Activated T-cell treated with anti-CD3 and anti-CD28 coated beads, Interleukin-2, amount 50 U/mL, for 24 hours (primary cell): ENCODE data around the gene TMUB2.
A peak's percentile ranks its signal among the peaks of the same experiment; 100 is the strongest.
"Not testable (repeated sequence)": the region's sequence is repeated elsewhere in the genome, so short reads cannot be mapped to it uniquely, and the experiment has no call there.

Experiments used
- DNase-seq: peaks from one replicate; pipeline ENCODE4 v3.0.0-alpha.2; 2020
- H3K27ac Mint-ChIP-seq: 2 replicates; pipeline ENCODE4 v1.8.0; 2020; ENCODE audit warnings: mild to moderate bottlenecking, mixed read lengths
- H3K27me3 Mint-ChIP-seq: 2 replicates; pipeline ENCODE4 v1.8.0; 2020; ENCODE audit warnings: mixed read lengths
- H3K36me3 Mint-ChIP-seq: 2 replicates; pipeline ENCODE4 v1.8.0; 2020; ENCODE audit warnings: low read depth, mixed read lengths
- H3K4me1 Mint-ChIP-seq: 2 replicates; pipeline ENCODE4 v1.8.0; 2020; ENCODE audit warnings: low read depth, mixed read lengths
- H3K4me3 Mint-ChIP-seq: 2 replicates; pipeline ENCODE4 v1.8.0; 2020; ENCODE audit warnings: mild to moderate bottlenecking, moderate library complexity, mixed read lengths
- H3K9me3 Mint-ChIP-seq: 2 replicates; pipeline ENCODE4 v1.8.0; 2020; ENCODE audit warnings: mixed read lengths

Gene TMUB2

DNA sequence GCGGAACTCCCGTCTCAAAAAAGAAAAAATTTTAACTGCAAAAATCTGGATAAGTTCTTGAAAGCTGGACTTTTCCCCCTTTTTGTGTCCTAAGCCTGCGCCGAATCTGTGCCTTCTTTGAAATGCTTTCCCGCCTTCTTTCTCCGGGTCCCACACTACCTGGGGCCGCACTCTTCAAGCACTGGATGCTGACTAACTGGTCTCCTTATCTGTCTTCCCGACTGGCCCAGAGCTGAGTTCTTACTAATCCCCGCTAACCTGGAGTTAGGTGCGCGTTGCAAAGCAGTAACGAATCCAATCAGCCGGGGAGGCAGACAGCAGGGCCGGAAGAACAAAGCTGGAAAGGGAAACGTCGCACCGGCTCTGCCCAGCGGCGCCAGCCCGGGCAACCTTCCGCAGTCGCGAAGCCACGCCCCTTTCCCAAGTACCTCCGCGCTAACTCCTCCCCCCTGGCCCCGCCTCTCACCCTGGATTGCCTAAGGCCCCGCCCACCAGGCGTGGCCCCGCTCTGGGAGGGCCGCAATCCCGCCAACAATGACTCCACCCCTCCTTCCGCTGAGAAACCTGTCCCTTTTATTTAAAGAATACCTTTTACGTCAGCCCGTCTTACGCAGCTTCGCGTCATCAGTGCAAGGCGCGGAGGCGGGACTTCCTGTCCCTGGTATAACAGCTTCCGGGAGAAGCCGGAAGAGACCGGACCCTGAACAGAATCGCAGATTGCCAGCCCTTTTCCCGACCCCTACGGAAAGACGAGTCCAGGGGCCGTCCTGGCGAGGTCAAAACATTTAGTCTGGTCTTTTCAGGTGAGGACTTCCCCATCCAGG, at the start of gene TMUB2:
TSS of gene TMUB2 (plus strand) at position 666 of the 824 bp plus-strand sequence. CDS start 737 bp downstream, outside the sequence.
- Mint-ChIP-seq H3K4me3 (peak within 1 kb of the TSS; percentile 92), H3K36me3 (peaks cover 77% of the 10 kb centered on the region), H3K27me3 (no peaks in the 10 kb centered on the region), H3K27ac (peak within 1 kb of the TSS; percentile 99), H3K4me1 (peaks cover 53% of the 10 kb centered on the region), H3K9me3 (no peaks in the 10 kb centered on the region)
- DNase-seq, result peak; percentile 100

GRCh38 chr17:44137891-44138709, 48.7 kb upstream of the TMUB2 start:
- Mint-ChIP-seq H3K36me3 (peaks cover 6% of the 10 kb centered on the region), H3K27ac (peak overlapping the region; percentile 81), H3K4me1 (peaks cover 28% of the 10 kb centered on the region), H3K9me3 (no peaks in the 10 kb centered on the region), H3K4me3 (peak overlapping the region; percentile 58), H3K27me3 (no peaks in the 10 kb centered on the region)
- peak; percentile 78 for DNase-seq

DNA sequence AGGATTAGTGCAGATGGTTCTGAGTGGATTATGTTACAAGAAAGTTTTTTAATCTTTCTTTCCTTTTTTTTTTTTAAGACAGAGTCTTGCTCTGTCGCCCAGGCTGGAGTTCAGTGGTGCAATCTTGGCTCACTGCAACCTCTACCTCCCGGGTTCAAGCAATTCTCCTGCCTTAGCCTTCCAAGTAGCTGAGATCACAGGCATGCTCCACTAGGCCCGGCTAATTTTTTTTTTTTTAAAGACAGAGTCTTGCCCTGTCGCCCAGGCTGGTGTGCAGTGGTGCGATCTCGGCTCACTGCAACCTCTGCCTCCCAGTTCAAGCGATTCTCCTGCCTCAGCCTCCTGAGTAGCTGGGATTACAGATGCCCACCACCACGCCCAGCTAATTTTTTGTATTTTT, 42.9 kb upstream of the TMUB2 start:
- peak overlapping the region; percentile 26 for H3K4me3 Mint-ChIP-seq
- not testable (repeated sequence) for DNase-seq, H3K27me3 Mint-ChIP-seq, H3K9me3 Mint-ChIP-seq, H3K27ac Mint-ChIP-seq
- H3K36me3 Mint-ChIP-seq, result peaks cover 43% of the 10 kb centered on the region
- peaks cover 12% of the 10 kb centered on the region for H3K4me1 Mint-ChIP-seq

DNA sequence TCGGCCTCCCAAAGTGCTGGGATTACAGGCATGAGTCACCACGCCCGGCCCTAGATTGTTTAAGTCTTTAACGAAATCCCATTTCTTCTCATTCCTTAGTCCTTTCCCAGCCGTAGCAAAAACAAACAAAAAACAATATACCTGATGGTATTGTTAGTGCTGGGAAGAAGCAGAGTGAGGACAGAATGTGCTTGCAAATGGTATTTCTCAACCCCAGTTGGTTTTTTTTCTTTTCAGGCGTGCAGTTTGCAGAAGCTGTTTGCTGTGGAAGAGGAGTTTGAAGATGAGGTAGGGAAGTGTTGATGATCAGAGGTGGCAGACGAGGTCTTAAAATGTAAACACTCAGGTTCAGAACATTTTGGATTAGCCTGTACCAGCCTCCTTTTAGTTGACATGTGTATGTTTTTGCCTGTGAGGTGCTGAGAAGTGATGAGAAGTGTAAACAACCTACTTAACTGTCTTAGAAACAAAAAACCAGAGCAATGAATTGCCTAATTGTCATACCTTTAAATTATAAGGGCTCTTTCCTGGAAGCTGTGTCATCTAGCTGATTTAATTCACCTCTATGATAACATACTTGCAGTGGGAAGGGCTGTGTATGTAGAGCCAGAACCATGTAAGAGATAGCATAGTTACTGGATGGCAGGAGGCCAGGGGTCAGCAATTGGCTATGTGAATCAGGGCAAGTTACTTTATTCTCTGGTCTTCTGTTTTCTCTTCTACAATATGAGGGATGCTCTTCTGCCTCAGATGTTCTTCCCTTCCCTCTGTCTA, 41.6 kb upstream of the TMUB2 start:
- Mint-ChIP-seq H3K4me1 (peaks cover 13% of the 10 kb centered on the region), H3K9me3 (no peaks in the 10 kb centered on the region), H3K36me3 (peaks cover 55% of the 10 kb centered on the region), H3K27me3 (no peaks in the 10 kb centered on the region), H3K27ac (no peak overlapping the region), H3K4me3 (no peak overlapping the region)
- DNase-seq, result no peak

GRCh38 chr17:44146375-44147346, 40.1 kb upstream of the TMUB2 start:
- Mint-ChIP-seq H3K9me3 (no peaks in the 10 kb centered on the region), H3K4me3 (no peak overlapping the region), H3K4me1 (peaks cover 7% of the 10 kb centered on the region), H3K27ac (no peak overlapping the region), H3K36me3 (peaks cover 66% of the 10 kb centered on the region), H3K27me3 (no peaks in the 10 kb centered on the region)
- no peak for DNase-seq

DNA sequence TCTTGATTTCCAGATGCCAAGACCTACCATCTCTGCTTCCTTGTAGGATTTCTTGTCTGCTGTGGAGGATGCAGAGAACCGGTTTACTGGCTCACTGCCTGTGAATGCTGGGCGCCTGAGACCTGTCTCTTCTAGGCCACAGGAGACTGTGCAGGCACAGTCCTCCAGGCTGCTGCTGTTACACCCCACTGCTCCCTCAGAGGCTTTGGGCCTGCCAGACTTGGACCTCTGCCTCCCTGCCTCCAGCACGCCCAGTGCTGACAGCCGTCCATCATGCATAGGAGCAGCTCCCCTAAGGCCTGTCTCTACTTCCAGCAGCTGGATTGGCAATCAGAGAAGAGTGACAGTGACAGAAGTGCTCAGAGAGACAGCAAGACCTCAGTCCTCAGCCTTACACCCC, 39.0 kb upstream of the TMUB2 start:
- no peaks in the 10 kb centered on the region for H3K27me3 Mint-ChIP-seq
- H3K4me1 Mint-ChIP-seq, result peaks cover 3% of the 10 kb centered on the region
- no peak overlapping the region for H3K27ac Mint-ChIP-seq
- H3K4me3 Mint-ChIP-seq, result no peak overlapping the region
- peaks cover 68% of the 10 kb centered on the region for H3K36me3 Mint-ChIP-seq
- DNase-seq, result no peak
- no peaks in the 10 kb centered on the region for H3K9me3 Mint-ChIP-seq

- not testable (repeated sequence) for DNase-seq, H3K27ac Mint-ChIP-seq, H3K9me3 Mint-ChIP-seq
Measured at GRCh38 chr17:44149066-44149465, 37.7 kb upstream of the TMUB2 start.

DNA sequence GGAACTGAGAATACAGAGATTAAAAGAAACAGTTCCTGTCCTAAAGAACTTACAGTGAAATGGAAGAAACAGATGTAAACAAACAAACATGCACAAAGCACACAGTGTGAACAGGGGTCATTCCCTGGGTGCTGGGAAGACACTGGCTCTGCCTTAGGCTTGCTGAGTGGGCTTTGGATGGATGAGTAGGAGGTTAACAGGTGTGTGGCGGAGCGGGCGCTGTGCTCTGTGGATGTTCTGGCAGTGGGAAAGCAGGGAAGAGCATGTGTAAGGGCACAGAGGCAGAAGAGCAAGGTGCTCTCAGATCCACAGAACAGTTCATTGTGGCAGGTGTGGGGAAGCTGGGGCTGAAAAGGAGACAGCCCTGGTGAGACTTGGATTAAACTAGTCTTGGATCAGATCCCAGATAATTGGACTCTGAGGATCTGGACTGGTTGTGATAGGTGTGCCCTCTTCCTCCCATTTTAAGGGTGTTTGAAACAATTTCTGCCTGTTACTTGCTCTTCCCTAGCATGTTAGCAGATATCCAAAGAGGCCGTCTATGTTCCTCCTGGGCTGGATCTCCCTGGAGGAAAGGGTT, 36.9 kb upstream of the TMUB2 start:
- DNase-seq, result no peak
- no peak overlapping the region for H3K27ac Mint-ChIP-seq
- no peaks in the 10 kb centered on the region for H3K27me3 Mint-ChIP-seq
- H3K4me3 Mint-ChIP-seq, result no peak overlapping the region
- H3K4me1 Mint-ChIP-seq, result peaks cover 2% of the 10 kb centered on the region
- no peaks in the 10 kb centered on the region for H3K9me3 Mint-ChIP-seq
- H3K36me3 Mint-ChIP-seq, result peaks cover 78% of the 10 kb centered on the region

More at GRCh38 chr17:44149066-44149465, 37.7 kb upstream of the TMUB2 start:
- H3K4me3 Mint-ChIP-seq, H3K27me3 Mint-ChIP-seq, H3K4me1 Mint-ChIP-seq: not testable (repeated sequence)
- peaks cover 73% of the 10 kb centered on the region for H3K36me3 Mint-ChIP-seq

- no peak overlapping the region for H3K27ac Mint-ChIP-seq
- H3K9me3 Mint-ChIP-seq, result no peaks in the 10 kb centered on the region
- H3K4me3 Mint-ChIP-seq, result no peak overlapping the region
Measured at GRCh38 chr17:44152875-44153274, 33.9 kb upstream of the TMUB2 start.

DNA sequence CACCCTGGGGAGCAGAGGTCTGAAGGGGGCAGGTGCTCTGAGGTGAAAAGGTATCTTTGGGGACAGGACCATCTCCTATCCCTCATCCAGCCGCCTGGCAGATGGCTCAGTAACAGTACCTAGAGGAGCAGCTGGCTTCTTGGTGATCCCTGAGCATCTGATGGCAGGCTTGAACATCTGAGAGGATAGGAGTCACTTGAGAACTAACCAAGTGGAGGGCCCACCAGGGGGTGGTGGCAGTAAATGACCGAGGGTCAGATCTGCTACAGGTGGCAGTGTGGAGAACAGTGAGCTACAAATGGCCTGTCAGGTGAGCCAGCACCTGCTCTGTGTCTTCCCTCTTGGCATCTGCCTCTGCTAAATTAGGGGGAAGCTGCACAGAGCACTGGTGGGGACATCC, 31.3 kb upstream of the TMUB2 start:
- Mint-ChIP-seq H3K4me1 (peaks cover 5% of the 10 kb centered on the region), H3K27ac (no peak overlapping the region), H3K4me3 (no peak overlapping the region), H3K9me3 (no peaks in the 10 kb centered on the region), H3K36me3 (peaks cover 64% of the 10 kb centered on the region), H3K27me3 (no peaks in the 10 kb centered on the region)
- no peak for DNase-seq

More at GRCh38 chr17:44152875-44153274, 33.9 kb upstream of the TMUB2 start:
- Mint-ChIP-seq H3K27me3 (no peaks in the 10 kb centered on the region), H3K4me1 (peaks cover 2% of the 10 kb centered on the region), H3K36me3 (peaks cover 74% of the 10 kb centered on the region)
- no peak for DNase-seq

DNA sequence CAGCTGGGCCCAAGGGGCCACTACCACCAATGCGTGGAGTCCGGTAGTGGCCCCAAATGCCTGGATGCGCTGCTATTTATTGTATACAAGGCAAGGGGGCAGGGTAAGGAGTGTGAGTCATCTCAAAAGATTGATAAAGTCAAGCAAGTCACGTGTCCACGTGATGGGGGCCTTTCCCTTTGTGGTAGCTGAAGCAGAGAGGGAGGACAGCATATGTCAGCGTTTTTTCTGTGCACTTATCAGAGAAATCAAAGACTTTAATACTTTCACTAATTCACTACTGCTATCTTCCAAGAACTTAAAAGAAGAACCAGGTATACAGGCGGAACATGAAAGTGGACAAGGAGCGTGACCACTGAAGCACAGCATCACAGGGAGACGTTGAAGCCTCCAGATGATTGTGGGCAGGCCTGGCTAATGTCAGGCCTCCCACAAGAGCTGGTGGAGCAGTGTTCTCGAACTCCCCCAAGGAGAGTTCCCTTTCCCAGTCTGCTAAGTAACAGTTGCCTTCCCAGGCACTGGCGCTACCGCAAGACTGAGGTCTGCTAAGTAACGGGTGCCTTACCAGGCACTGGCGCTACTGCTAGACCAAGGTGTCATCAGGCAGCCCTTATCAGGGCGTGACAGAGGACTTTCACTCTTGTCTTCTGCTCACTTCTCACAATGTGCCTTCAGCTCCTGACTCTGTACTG, 27.1 kb upstream of the TMUB2 start:
- peaks cover 5% of the 10 kb centered on the region for H3K4me1 Mint-ChIP-seq
- peak overlapping the region; percentile 55 for H3K27ac Mint-ChIP-seq
- no peak for DNase-seq
- H3K27me3 Mint-ChIP-seq, result no peaks in the 10 kb centered on the region
- peaks cover 51% of the 10 kb centered on the region for H3K36me3 Mint-ChIP-seq
- H3K4me3 Mint-ChIP-seq, result no peak overlapping the region
- no peaks in the 10 kb centered on the region for H3K9me3 Mint-ChIP-seq

DNA sequence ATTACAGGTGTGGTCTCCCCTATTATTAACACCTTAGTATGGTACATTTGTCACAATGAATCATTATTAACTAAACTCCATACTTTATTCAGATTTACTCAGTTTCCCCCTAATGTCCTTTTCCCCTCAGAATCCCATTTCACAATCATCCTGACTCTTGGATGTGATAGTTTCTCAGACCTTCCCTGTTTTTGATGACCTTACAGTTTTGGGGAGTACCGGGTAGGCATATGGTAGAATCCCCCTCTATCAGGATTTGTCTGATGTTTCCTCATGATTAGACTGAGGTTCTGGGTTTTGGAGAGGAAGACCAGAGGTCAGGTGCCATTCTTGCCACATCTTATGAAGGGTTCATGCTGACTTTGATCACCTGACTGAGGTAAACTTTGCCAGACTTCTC, 22.3 kb upstream of the TMUB2 start:
- Mint-ChIP-seq H3K27ac (no peak overlapping the region), H3K4me3 (no peak overlapping the region), H3K36me3 (peaks cover 19% of the 10 kb centered on the region), H3K27me3 (no peaks in the 10 kb centered on the region), H3K9me3 (no peaks in the 10 kb centered on the region), H3K4me1 (peaks cover 10% of the 10 kb centered on the region)
- no peak for DNase-seq
